ENCODE data around the gene DIAPH2.

The DIAPH2 gene

DNA sequence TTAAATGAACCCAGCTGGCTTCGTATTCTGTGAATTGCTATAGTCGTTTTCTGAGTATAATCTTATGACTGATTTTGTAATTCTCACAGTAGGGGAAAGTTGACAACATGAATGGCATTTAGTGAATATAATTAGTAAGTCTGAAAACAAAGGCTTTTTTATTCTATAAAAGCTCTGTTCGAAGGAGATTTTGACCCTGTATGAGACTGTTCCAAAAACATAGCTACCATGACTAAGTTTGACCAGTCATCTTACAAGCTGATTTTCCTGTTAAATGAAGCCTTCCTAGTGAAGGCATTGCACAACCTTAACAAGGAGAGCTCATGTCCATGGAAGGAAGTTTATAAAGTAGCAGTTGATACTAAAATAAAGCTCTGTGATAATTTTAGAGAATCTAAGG is 441.4 kb downstream of the DIAPH2 start:
- Mint-ChIP-seq H3K4me1 (no peaks in the 10 kb centered on the region), H3K27ac (no peak overlapping the region), H3K4me3 (no peak overlapping the region), H3K27me3 (no peaks in the 10 kb centered on the region), H3K9me3 (no peaks in the 10 kb centered on the region), H3K36me3 (no peaks in the 10 kb centered on the region)
- CTCF ChIA-PET: no interaction called here
- DNase-seq: no peak

DNA sequence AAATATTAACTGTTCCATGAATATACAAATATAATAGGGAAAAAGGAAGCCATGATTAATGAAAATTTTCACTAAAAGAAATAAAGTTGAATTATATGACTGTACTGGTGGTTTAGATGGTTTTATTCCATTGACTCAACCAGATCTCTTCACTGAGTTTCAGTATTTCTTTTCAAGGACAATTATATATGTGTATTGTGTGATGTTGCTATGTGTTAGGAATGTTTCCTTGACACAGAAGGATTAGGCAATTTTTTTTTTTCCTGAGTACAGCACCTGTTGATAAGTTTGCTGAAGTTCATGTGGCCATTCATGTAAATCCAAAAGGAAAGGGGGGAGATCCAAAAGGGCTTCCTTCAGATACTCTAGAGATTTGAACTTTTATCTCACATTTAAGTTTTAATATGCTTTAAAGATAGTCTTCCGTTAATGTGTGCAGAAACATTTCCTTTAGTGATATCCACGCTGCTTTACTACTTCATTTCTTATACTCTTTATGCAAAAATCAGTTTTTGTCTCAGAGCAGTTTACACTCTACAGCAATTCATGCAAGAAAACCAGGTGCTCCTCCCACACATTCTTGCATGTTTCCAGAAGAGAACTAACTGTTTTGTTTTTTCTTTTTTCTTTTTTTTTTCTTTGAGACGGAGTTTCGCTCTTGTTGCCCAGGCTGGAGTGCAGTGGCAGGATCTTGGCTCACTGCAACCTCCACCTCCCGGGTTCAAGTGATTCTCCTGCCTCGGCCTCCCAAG is 448.2 kb downstream of the DIAPH2 start:
- no peaks in the 10 kb centered on the region for H3K36me3 Mint-ChIP-seq
- CTCF ChIA-PET: no interaction called here
- no peak overlapping the region for H3K4me3 Mint-ChIP-seq
- no peaks in the 10 kb centered on the region for H3K4me1 Mint-ChIP-seq
- H3K9me3 Mint-ChIP-seq: no peaks in the 10 kb centered on the region
- no peak for DNase-seq
- no peaks in the 10 kb centered on the region for H3K27me3 Mint-ChIP-seq
- no peak overlapping the region for H3K27ac Mint-ChIP-seq

DNA sequence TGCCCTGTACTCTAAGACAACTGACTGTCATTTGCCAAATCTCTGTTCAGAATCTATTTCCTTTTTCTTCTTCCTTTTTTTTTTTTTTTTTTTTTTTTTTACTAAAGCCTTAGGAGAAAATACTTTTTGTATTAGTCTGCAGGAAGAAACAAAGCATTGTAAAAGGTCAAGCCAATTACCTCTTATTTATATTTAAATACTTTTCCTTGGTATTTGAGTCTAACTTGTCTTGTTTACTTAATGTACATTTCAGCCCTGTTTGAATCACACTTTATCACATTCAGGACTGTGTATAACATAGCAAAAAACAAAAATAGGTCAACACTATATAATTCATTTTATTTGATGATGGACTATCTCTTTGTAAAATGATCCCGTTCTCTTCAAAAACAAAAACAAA is 461.3 kb downstream of the DIAPH2 start:
- no peak overlapping the region for H3K27ac Mint-ChIP-seq
- H3K4me1 Mint-ChIP-seq: no peaks in the 10 kb centered on the region
- no peaks in the 10 kb centered on the region for H3K9me3 Mint-ChIP-seq
- H3K4me3 Mint-ChIP-seq: no peak overlapping the region
- H3K27me3 Mint-ChIP-seq: no peaks in the 10 kb centered on the region
- CTCF ChIA-PET: no interaction called here
- DNase-seq: no peak
- H3K36me3 Mint-ChIP-seq: no peaks in the 10 kb centered on the region

DNA sequence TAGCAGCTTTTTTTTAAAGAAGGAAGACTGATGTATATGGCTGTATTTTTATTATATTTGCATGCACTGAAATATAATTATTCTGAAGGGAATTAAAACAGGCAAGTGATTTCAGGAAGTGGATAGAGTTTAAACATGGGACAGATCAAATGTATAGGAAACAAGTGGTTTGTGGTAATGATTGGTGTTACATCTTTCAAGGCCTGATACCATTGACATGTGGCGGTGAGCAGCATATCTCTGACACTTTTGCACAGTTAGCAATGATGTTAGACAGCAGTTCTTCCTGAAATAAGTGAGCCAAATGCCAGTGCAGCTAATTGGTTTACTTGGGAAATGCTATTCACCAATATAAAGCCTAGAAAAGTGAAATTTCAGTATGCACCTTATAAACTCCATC is 471.2 kb downstream of the DIAPH2 start:
- CTCF ChIA-PET: no interaction called here
- no peaks in the 10 kb centered on the region for H3K27me3 Mint-ChIP-seq

DNA sequence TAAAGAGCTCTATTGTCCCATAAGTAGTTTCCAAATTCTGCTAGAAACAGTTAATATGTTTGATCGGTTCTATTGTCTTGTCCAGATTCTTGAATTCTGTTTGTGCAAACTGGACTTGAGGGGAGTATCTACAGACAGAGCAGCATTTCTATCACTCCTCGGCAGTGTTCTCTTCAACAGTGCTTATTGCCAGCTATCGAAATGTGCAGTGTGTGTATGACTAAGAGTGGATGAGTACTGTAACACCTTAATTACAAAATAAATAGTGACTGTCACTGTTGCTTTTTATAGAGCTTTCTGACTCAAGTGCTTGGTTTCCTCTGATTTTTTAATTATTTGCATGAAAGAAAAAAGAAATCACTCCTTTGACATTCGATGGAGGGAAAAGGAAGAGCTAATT is 473.6 kb downstream of the DIAPH2 start:
- H3K36me3 Mint-ChIP-seq: no peaks in the 10 kb centered on the region
- H3K9me3 Mint-ChIP-seq: no peaks in the 10 kb centered on the region
- DNase-seq: no peak
- H3K27ac Mint-ChIP-seq: no peak overlapping the region
- H3K27me3 Mint-ChIP-seq: no peaks in the 10 kb centered on the region
- peaks cover 9% of the 10 kb centered on the region for H3K4me1 Mint-ChIP-seq
- CTCF ChIA-PET: no interaction called here
- no peak overlapping the region for H3K4me3 Mint-ChIP-seq

More for the DNA sequence above, 471.2 kb downstream of the DIAPH2 start:
- H3K36me3 Mint-ChIP-seq: no peaks in the 10 kb centered on the region
- no peak for DNase-seq
- H3K4me1 Mint-ChIP-seq: peaks cover 9% of the 10 kb centered on the region
- no peaks in the 10 kb centered on the region for H3K9me3 Mint-ChIP-seq
- no peak overlapping the region for H3K4me3 Mint-ChIP-seq
- H3K27ac Mint-ChIP-seq: no peak overlapping the region

DNA sequence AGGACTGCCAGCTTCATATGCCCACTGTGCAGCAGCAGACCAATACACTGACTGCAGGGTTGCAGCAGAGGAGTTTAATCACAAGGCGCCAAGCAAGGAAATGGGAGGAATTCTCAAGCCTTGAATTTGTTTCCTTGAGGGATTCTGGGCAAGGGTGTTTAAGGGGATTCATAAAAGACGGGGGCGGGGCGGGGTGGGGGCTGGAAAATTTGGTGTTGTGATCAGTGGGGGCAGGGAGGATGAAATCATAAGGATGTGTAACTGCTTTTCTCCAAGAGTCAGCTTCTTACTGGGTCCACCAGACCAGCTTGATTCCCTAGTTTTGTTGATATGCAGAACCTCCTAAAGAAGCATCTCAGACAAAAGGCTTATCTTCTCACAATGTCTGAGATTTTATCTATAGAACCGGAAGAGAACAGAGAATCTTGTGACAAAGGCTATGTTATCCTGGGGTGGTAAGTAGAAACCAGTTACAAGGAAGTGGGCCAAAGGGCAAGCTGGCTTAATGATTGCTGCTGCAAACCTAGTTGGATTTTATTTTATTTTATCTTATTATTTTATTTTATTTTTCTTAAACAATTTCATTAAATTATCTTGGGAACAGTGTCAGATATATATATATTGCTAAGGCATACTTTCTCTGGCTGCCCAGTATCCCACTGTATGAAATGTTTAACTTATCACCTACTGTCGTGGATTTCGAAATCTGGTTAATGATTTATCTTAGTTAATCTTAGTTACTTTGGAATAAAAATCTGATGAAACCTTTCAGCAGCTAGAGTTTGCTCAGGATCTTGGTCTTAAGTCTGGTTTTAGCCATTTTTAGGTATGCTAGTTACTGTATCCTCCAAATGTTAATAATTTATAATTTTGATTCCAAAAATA is 475.5 kb downstream of the DIAPH2 start:
- H3K27me3 Mint-ChIP-seq: no peaks in the 10 kb centered on the region
- CTCF ChIA-PET: no interaction called here
- H3K4me3 Mint-ChIP-seq: no peak overlapping the region
- peaks cover 9% of the 10 kb centered on the region for H3K4me1 Mint-ChIP-seq
- no peak overlapping the region for H3K27ac Mint-ChIP-seq
- no peaks in the 10 kb centered on the region for H3K36me3 Mint-ChIP-seq
- H3K9me3 Mint-ChIP-seq: no peaks in the 10 kb centered on the region
- DNase-seq: no peak

DNA sequence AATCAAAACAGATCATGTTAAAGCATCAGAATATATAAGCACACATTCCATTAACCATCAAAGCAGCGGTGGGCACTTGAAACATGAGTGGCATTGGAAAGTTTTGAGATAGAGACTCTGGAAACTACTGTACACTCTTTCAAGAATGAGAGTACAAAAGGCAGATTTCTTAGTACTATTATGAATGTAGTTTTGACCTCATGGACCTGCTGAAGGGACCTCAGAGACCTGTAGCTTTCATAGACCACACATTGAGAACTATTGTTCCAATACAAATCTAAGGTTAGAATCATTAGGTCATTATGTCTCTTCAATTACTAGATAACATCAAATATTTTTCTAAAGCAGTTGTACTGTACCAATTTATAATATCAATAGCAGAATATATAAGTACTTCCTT is 482.7 kb downstream of the DIAPH2 start:
- peaks cover 5% of the 10 kb centered on the region for H3K4me1 Mint-ChIP-seq
- no peaks in the 10 kb centered on the region for H3K27me3 Mint-ChIP-seq
- CTCF ChIA-PET: no interaction called here
- H3K4me3 Mint-ChIP-seq: no peak overlapping the region
- H3K9me3 Mint-ChIP-seq: no peaks in the 10 kb centered on the region
- H3K36me3 Mint-ChIP-seq: no peaks in the 10 kb centered on the region
- no peak overlapping the region for H3K27ac Mint-ChIP-seq
- DNase-seq: no peak

DNA sequence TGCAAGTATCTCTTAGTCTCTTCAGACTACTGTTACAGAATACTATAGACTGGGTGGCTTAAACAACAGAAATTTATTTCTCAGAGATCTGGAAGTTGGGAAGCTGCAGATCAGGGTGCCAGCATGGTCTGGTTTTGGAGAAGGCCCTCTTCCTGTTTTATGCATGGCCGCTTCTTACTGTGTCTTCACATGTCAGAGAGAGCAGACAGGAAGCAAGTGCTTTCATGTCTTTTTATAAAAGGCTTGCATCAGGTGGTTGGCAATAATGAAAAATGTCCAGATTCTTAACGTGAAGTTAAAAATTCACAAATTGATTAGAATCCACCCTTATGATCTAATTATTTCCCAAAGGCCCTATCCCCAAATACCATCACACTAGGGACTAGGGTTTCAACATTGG is 484.0 kb downstream of the DIAPH2 start:
- H3K9me3 Mint-ChIP-seq: no peaks in the 10 kb centered on the region
- no peaks in the 10 kb centered on the region for H3K36me3 Mint-ChIP-seq
- H3K4me1 Mint-ChIP-seq: peaks cover 5% of the 10 kb centered on the region
- no peak overlapping the region for H3K4me3 Mint-ChIP-seq
- H3K27ac Mint-ChIP-seq: no peak overlapping the region
- H3K27me3 Mint-ChIP-seq: no peaks in the 10 kb centered on the region
- CTCF ChIA-PET: no interaction called here
- DNase-seq: no peak

DNA sequence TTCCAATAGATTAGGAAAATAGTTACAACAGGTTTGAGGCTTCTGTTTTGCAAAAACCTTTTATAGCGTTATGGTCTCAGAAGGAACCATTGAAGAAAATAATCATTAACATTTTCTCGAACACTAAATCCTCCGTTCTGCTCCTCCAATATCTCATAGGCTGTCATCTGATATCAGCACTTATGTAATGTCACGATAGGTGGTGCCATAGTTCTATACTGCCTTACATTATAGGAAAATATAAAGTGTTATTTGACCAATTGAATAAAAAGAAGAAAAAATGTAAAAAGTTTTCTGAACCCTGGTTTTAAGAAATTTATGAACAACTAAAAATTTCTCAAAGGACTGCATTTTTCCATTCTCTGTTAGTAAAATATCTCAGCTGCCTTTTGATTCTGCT is 490.5 kb downstream of the DIAPH2 start:
- Mint-ChIP-seq H3K4me1 (no peaks in the 10 kb centered on the region), H3K9me3 (peaks cover 3% of the 10 kb centered on the region), H3K36me3 (no peaks in the 10 kb centered on the region), H3K27me3 (no peaks in the 10 kb centered on the region), H3K4me3 (no peak overlapping the region), H3K27ac (no peak overlapping the region)
- CTCF ChIA-PET: no interaction called here
- no peak for DNase-seq

DNA sequence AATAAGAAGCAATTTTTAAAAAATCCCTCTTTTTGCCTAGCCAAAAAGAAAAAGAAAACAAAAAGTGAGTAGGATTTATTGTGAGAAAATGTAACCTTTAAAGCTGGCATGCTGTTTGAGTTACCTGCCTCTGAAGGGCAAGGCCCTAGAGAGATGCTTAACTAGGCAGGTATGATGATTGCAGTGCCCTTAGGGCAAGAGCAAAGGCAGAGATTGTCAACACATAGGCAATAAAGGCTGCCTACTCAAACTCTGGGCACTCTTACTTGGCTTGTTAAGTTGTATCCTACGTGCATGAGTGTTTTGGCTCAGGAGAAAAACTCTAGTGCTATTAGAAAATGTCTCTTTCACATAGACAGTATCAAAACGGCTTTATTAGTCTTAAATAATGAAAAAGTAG is 505.0 kb downstream of the DIAPH2 start:
- CTCF ChIA-PET: no interaction called here
- H3K36me3 Mint-ChIP-seq: no peaks in the 10 kb centered on the region

DNA sequence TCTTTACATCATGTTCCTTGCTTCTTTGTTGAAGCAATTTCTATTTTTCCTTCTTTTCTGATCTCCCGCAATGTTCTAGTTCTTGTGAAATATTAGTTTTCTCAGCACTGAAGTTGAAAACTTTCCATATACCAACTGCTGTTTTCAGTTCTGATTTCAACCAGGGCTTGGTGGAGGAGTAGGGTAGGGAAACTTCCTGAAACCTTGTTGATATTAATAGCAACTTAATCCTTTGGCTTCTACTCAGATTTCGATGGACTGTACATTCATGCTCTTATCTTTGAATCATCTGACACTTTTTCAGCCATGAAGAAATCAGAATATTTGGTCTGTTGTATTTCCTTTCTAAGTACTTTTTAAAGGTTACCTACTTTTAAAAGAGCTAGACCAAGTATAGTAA is 514.9 kb downstream of the DIAPH2 start:
- Mint-ChIP-seq H3K27me3 (no peaks in the 10 kb centered on the region), H3K4me3 (no peak overlapping the region), H3K9me3 (peaks cover 5% of the 10 kb centered on the region), H3K36me3 (no peaks in the 10 kb centered on the region), H3K27ac (no peak overlapping the region), H3K4me1 (no peaks in the 10 kb centered on the region)
- CTCF ChIA-PET: no interaction called here
- DNase-seq: no peak

More for the DNA sequence above, 505.0 kb downstream of the DIAPH2 start:
- Mint-ChIP-seq H3K27ac (no peak overlapping the region), H3K4me3 (no peak overlapping the region), H3K9me3 (no peaks in the 10 kb centered on the region), H3K27me3 (no peaks in the 10 kb centered on the region), H3K4me1 (no peaks in the 10 kb centered on the region)
- no peak for DNase-seq

DNA sequence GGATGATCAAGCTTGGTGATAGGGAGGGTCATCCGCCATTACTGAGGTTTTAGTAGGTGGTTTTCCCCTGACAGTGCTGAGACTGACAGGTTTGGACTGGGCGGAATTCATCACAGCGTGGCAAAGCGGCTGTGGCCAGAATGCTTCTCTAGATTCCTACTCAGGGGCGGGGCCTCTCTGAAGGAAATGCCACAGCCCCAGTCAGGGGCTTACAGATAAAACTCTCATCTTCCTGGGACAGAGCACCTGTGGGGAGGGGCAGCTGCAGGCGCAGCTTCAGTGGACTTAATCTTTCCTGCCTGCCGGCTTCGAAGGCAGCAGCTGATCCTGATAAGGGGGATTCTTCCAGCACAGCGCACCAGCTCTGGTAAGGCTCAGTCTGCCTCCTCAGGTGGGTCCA is 515.8 kb downstream of the DIAPH2 start:
- Mint-ChIP-seq H3K36me3 (no peaks in the 10 kb centered on the region), H3K9me3 (peaks cover 5% of the 10 kb centered on the region), H3K4me3 (no peak overlapping the region), H3K27ac (no peak overlapping the region), H3K4me1 (no peaks in the 10 kb centered on the region), H3K27me3 (no peaks in the 10 kb centered on the region)
- no peak for DNase-seq
- CTCF ChIA-PET: no interaction called here

DNA sequence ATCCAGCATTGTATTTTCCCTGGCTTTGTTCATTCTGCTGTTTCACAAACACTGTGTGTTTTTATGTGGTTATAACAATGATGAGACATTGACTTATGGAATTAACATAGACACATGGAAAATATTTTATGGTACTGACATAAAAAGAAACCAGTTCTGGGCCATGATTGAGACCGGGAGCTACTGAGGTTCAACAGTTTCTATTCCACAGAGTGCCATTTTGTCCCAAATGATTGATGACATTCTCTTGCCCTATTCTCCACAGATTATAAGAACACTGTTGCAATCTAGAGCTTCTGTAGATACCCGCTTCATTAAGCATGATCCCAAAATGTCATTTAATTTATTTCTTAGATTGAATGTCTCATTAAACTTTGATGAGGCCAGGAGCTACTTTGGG is 525.9 kb downstream of the DIAPH2 start:
- Mint-ChIP-seq H3K4me1 (no peaks in the 10 kb centered on the region), H3K4me3 (no peak overlapping the region), H3K36me3 (no peaks in the 10 kb centered on the region), H3K9me3 (no peaks in the 10 kb centered on the region), H3K27ac (no peak overlapping the region), H3K27me3 (no peaks in the 10 kb centered on the region)
- DNase-seq: no peak
- CTCF ChIA-PET: no interaction called here

DNA sequence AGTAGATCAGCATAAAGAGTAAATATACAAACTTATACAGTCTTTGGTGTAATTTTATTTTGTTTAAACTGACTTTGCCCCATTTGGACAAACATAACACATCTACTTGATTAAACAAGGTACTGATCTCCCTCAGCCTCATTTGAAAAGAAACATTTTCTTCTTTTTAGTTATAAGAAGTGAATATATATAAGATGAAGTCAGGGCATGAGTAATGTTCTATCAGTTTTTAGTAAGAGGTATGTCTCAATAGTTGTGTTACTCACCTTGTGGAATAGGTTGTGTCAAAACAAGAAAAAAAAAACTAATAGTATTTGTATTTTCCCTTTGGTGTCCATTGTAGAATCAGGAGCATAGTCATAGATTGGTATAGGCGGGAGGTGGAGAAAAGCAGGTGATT is 526.4 kb downstream of the DIAPH2 start:
- no peaks in the 10 kb centered on the region for H3K9me3 Mint-ChIP-seq
- CTCF ChIA-PET: no interaction called here
- H3K27me3 Mint-ChIP-seq: no peaks in the 10 kb centered on the region
- DNase-seq: no peak
- no peaks in the 10 kb centered on the region for H3K4me1 Mint-ChIP-seq
- H3K4me3 Mint-ChIP-seq: no peak overlapping the region
- no peaks in the 10 kb centered on the region for H3K36me3 Mint-ChIP-seq
- H3K27ac Mint-ChIP-seq: no peak overlapping the region

DNA sequence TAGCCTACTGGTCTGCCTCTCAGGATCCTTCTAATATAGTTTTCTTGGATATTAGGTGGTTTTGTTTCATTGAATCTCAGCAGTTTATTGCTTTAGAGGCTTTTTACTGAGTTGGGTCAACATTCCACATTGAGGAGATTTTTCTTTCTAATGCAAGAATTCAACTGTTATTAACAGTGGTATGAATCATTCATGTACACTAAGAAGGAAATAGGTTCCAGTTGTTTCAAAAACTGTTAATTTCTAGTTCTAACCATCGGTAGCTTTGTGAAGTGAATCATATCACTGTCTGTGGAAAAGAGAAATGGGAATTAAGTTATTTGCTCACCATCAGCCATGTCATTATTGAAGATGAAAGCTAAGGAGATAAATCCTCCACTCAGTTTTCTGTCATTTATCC is 530.5 kb downstream of the DIAPH2 start:
- no peak for DNase-seq
- H3K36me3 Mint-ChIP-seq: no peaks in the 10 kb centered on the region
- CTCF ChIA-PET: no interaction called here
- no peak overlapping the region for H3K4me3 Mint-ChIP-seq
- no peaks in the 10 kb centered on the region for H3K4me1 Mint-ChIP-seq
- H3K27me3 Mint-ChIP-seq: no peaks in the 10 kb centered on the region
- H3K9me3 Mint-ChIP-seq: no peaks in the 10 kb centered on the region
- H3K27ac Mint-ChIP-seq: no peak overlapping the region

Data from activated naive CD4-positive, alpha-beta T cell treated with anti-CD3 and anti-CD28 coated beads, Interleukin-2, amount 10 ng/mL, durations not matched to agents 7 days and 5 days (primary cell).